H1 (cell line): ENCODE data around the gene RNF212B. TPM values are rescaled to one million over a fixed set of nuclear protein-coding genes. Genes with fewer than 3 reads are reported as not detected.

Experiments
- ASH2L ChIP-seq: fragments of 200-600, 300-600 bp; sonication (generic); IDR thresholded peaks from one replicate; pipeline ENCODE4 v1.7.1; 2017; ENCODE audit warnings: low read length
- BACH1 ChIP-seq: IDR thresholded peaks from 2 replicates; pipeline ENCODE4 v1.6.1; 2012; ENCODE audit warnings: low read length, improper control_type of control experiment
- BCL11A ChIP-seq, 2 experiments: IDR thresholded peaks; one replicate each; pipeline ENCODE4 v1.6.1; 2011; ENCODE audit warnings: low read depth in 2 of 2, low read length in 2 of 2, mild to moderate bottlenecking in 2 of 2
- CREB1 ChIP-seq: IDR thresholded peaks from 2 replicates; pipeline ENCODE4 v1.6.1; 2012; ENCODE audit warnings: inconsistent platforms
- HDAC2 ChIP-seq, 2 experiments: fragments of 300-600 bp in 1 of 2; sonication (generic) in 1 of 2; IDR thresholded peaks; 2 replicates each; pipeline ENCODE4 v1.6.1; 2011 to 2012; ENCODE audit warnings: low read depth in 2 of 2, low read length in 2 of 2, mild to moderate bottlenecking in 2 of 2, moderate library complexity in 2 of 2, borderline replicate concordance in 1 of 2, inconsistent platforms in 1 of 2
- JUN ChIP-seq: IDR thresholded peaks from 2 replicates; pipeline ENCODE4 v1.6.1; 2011; ENCODE audit warnings: low read depth, mild to moderate bottlenecking, improper control_type of control experiment, low read length
- KDM4A ChIP-seq: IDR thresholded peaks from one replicate; pipeline ENCODE4 v1.7.1; 2012; ENCODE audit warnings: low read depth, mild to moderate bottlenecking, moderate library complexity, low read length, inconsistent platforms; ENCODE audit not compliant: severe bottlenecking
- NANOG ChIP-seq: IDR thresholded peaks from 2 replicates; pipeline ENCODE4 v1.6.1; 2011; ENCODE audit warnings: low read length, low read depth, mild to moderate bottlenecking, inconsistent platforms; ENCODE audit not compliant: insufficient read depth, poor library complexity, severe bottlenecking
- PHF8 ChIP-seq: fragments of 200-600 bp; sonication (generic); conservative IDR thresholded peaks from 2 replicates; pipeline ENCODE4 v1.7.1; 2012; ENCODE audit warnings: low read depth, mild to moderate bottlenecking, inconsistent platforms, low read length, moderate library complexity
- POLR2A ChIP-seq, 2 experiments: IDR thresholded peaks; 1 replicate in 1 of 2; 2 replicates in 1 of 2; pipeline ENCODE4 v1.6.1; 2011; ENCODE audit warnings: low read depth in 2 of 2, low read length in 2 of 2, mild to moderate bottlenecking in 2 of 2; ENCODE audit errors: control extremely low read depth in 1 of 2
- RBBP5 ChIP-seq: IDR thresholded peaks from 2 replicates; pipeline ENCODE4 v1.7.1; 2012; ENCODE audit warnings: low read depth, mild to moderate bottlenecking, inconsistent platforms, low read length, moderate library complexity, borderline replicate concordance
- SIN3A ChIP-seq, 2 experiments: IDR thresholded peaks in 1 of 2; conservative IDR thresholded peaks in 1 of 2; 2 replicates each; pipeline ENCODE4 v1.6.1; 2011 to 2012; ENCODE audit warnings: low read length in 2 of 2, improper control_type of control experiment in 1 of 2, low read depth in 1 of 2, mild to moderate bottlenecking in 1 of 2
- SP1 ChIP-seq: IDR thresholded peaks from 2 replicates; pipeline ENCODE4 v1.6.1; 2011; ENCODE audit warnings: low read depth, low read length
- SP2 ChIP-seq: IDR thresholded peaks from 2 replicates; pipeline ENCODE4 v1.6.1; 2012; ENCODE audit warnings: mild to moderate bottlenecking, low read length, inconsistent platforms
- SUZ12 ChIP-seq: fragments of 200-600 bp; sonication (generic); IDR thresholded peaks from 2 replicates; pipeline ENCODE4 v1.6.1; 2012; ENCODE audit warnings: mild to moderate bottlenecking, inconsistent platforms, low read length, moderate library complexity, mixed read lengths
- TBP ChIP-seq: IDR thresholded peaks from 2 replicates; pipeline ENCODE4 v1.6.1; 2011; ENCODE audit warnings: low read depth, low read length, improper control_type of control experiment
- polyA plus RNA-seq, 7 experiments: library from polyadenylated mRNA; depleted of rRNA in 3 of 7; stranded (reverse) in 5 of 7; unstranded in 2 of 7; fragments of >200 nt in 5 of 7; fragments of 200-250 nt in 2 of 7; gene quantifications; 1 replicate in 5 of 7; 2 replicates in 1 of 7; 4 replicates in 1 of 7; pipeline versions ENCODE4 v1.2.1 to v1.2.3, GENCODE V29; 2011 to 2013; ENCODE audit warnings: missing spikeins in 2 of 7, mixed read lengths in 2 of 7
- total RNA-seq: library from RNA; stranded (reverse); fragmentation: NEBNext Ultra II Directional; extraction: Animal tissue kit (Norgen Biotek cat#: 25700); gene quantifications from 2 replicates; pipeline ENCODE4 v1.2.1, GENCODE V29; 2021
- TF ChIP-seq, protein P1 (sequence below): IDR thresholded peaks from 2 replicates; pipeline ENCODE4 v1.6.1; 2012; ENCODE audit warnings: inconsistent platforms

RNF212B gene
- total and polyA plus RNA-seq, 2 of the 8 experiments (the other 6 are each of a cell fraction or from before 2014, with no cell fraction given) = 0.95 to 1.2 TPM

DNA sequence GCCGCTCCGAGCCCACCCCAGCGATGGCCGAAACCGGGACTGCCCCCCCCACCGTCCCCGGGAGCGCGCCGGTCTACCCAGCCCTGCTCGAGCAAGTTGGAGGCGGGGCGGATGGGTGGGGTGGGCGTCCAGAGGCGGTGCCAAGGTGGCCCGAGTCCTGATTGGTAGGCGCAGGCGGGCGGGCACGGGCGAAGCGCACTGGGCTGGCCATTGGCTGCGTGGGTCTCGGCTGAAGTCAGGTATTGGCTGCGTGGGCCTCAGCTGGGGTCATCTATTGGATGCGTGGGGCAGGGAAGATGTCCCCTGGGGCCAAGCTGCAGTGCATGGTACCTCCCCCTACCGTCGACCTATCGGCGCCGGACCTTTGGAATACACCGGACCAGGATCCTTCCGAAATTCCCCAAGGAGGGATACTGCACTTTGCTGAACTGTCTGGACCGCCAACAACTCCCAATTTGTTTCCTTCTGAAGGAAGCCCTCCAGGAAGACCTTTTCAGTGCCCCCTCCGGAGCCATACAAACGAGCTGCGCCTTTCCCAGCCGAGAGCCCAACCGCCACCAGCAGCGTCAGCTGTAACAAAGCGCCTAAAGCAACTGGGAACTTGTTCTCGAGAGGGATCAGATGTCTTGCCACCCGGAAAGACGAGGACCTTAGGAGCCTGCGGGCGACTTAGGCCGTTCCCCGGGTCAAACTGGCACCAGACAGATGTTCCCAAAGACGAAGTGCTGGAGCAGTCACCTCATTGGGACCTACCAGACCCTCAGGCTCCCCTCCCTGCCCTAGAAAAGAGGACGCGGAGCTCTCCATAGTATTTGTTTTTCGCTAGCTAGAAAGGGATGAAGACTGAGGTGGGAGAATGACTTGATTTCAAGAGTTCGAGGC is 48.5 kb downstream of the RNF212B start, which contains the start of gene HOMEZ (continued):
- peak; percentile 88 for TF ChIP-seq BACH1
- peak; percentile 37 for TF ChIP-seq KDM4A
- peak; percentile 57; the same call in 1 of the 2 replicates for TF ChIP-seq CREB1
- TF ChIP-seq SP2 = peak; percentile 44; the same call in 1 of the 2 replicates
- peak; percentile 50 for TF ChIP-seq ASH2L
- TF ChIP-seq JUN = no peak
- TF ChIP-seq BCL11A (IDR thresholded peaks at IDR 0.05; ENCODE audit: low read depth in 2 of 2, low read length in 2 of 2) = no peak
- 0 out of 4 replicates have a peak, but pooled peaks have one; percentile 36 to 63 for TF ChIP-seq SIN3A (conservative IDR thresholded peaks at IDR 0.05 in 1 of 2, IDR thresholded peaks at IDR 0.05 in 1 of 2; ENCODE audit: low read depth in 1 of 2, low read length in 2 of 2)
- no peak for TF ChIP-seq SUZ12
- peak; percentile 24; the same call in 1 of the 2 replicates for TF ChIP-seq PHF8
- TF ChIP-seq HDAC2 (IDR thresholded peaks at IDR 0.05; ENCODE audit: borderline replicate concordance in 1 of 2, low read depth in 2 of 2, low read length in 2 of 2) = peak in 1 of 2 experiments; percentile 89; a peak in 1 of 4 replicates
- TF ChIP-seq, protein P1, sequence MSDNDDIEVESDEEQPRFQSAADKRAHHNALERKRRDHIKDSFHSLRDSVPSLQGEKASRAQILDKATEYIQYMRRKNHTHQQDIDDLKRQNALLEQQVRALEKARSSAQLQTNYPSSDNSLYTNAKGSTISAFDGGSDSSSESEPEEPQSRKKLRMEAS = peak; percentile 26
- TF ChIP-seq RBBP5 = no peak; the same call in 1 of the 2 replicates
- TF ChIP-seq POLR2A (IDR thresholded peaks at IDR 0.05; ENCODE audit: control extremely low read depth in 1 of 2, low read depth in 2 of 2, low read length in 2 of 2) = peak in 1 of 2 experiments; percentile 50; a peak in 1 of 3 replicates
- TF ChIP-seq TBP = peak; percentile 4; the same call in 1 of the 2 replicates
- peak; percentile 94 for TF ChIP-seq SP1
- TF ChIP-seq NANOG = no peak
